GM19239 (cell line): ENCODE measurements around the gene IQCE.

Experiments used
- DNase-seq: peaks from one replicate; pipeline ENCODE4 v3.0.0; 2011; ENCODE audit warnings: low spot score; ENCODE audit not compliant: insufficient read length
- FAIRE-seq: peaks from 2 replicates; lab custom pipeline; 2011; peaks lifted over from hg19 to GRCh38; lab: Jason Lieb, UNC

IQCE gene

DNA sequence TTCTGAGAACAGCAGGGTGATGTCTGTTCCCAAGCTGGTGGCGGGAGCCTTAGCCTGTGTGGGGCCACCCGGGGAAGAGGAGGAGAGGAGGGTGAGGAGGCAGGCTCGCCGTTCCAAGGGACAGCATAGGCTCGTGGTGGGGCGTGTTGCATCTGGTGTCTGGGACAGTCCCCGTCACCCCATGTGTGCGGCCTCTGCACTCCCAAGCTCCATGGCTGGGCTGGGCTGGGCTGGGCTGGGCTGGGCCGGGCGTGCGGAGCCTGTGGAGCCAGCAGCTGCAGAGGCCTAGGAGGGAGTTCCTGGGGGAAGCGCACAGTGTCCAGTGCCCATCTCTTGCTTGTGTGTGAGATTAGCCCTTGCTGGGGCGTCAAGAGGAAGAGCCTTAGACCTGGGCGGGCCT is 52.1 kb downstream of the IQCE start:
- DNase-seq = no peak
- FAIRE-seq = no peak

DNA sequence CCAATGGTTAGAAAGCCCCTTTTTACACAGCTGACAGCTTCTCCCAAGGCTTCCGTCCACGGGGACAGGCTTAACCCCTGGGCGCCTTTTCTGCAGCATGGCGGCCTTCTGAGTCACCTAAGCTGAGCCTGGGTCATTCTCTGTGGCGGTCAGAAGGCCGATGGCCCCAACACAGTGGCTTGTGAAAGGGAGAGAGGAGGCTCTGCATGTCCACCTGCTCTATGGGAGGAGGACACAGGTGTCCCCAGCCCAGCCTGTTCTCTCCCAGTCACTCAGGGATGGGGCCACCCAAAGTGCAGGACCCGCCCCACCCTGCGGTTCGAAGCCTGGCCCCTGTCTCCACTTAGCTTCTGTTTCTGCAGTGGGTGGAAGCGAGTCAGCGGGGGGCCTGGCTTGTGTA is 52.6 kb downstream of the IQCE start:
- DNase-seq (no peak), FAIRE-seq (no peak)

DNA sequence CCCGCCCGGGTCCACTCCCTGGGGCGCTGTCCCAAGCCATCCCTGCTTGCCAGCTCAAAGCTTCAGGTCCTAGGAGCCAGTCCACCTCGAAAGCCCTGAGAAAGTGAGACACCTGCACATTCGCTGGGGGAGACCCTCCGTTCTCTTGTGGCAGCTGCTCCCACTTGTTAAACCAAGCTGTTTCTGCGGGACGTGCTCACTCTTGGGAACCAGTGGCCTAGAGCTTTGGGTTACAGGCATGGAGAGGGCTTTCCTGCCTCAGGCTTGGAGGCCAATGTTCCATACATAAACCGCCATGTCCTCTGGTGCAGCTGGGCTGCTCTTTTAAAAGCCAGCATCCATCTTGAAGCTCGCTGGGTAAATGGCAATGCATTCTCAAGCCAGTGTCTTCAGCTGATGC is 53.1 kb downstream of the IQCE start:
- DNase-seq (no peak), FAIRE-seq (no peak)

DNA sequence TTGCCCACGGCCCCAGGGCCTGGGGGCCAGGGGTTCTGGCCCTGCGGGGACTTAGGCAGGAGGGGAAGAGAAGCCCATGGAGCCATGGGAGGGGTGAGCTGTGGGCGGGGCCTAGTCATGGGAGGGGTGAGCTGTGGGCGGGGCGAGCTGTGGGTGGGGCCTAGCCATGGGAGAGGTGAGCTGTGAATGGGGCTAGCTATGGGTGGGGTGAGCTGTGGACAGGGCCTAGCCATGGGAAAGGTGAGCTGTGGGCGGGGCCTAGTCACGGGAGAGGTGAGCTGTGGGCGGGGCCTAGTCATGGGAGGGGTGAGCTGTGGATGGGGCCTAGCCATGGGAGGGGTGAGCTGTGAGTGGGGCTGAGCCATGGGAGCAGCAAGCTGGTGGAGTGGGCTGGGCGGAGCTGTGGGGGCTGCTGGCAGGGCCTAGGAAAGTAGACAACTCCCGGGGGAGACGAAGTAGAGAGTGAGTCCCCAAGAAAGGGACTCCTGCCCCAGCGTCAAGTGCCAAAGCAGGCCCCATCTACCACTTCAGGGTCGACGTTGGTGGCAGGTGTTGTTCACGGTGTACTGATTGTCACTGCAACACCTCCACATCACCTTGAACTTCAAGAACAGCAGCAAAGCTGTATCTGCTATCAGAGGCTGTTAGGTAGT is 53.8 kb downstream of the IQCE start:
- no peak for DNase-seq
- FAIRE-seq = no peak

DNA sequence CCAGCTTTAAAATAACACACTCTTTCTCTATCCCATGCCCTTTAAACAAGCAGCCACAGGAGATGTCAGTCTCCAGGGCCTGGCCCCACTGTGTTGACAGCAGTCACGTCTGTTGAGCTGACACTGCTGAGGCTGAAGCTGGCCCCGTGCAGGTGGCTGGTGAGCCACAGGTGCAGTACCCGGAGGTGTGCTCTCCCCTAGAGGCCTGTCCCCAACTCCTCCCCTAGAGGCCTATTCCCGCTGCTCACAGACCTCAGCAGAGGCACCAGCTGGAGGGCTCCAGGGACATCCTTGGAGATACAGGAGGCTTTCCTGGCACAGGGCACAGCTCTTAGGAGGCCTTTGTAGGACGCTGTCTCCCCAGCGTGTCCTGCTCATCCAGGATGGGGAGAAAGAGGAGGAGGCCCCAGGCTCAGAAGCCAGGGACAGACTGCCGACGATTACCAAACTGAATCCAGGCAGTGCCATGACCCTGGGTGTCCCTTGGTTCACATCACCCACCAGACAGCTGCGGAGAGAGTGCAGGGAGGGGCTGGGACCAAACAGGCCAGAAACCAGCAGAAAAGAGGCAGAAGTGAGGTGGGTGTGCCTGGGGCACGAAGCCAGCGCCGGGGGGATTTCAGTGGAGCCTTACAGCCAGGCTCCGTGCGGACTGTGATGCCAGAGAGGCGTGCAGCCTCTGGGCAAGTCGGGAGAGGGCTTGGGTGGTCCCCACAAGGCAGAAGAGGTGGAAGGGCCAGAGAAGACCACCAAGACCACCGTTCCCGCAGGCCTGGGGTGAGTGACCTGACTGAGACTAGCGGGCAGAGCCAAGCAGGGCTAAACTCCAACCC is 54.5 kb downstream of the IQCE start:
- no peak for FAIRE-seq
- no peak for DNase-seq

DNA sequence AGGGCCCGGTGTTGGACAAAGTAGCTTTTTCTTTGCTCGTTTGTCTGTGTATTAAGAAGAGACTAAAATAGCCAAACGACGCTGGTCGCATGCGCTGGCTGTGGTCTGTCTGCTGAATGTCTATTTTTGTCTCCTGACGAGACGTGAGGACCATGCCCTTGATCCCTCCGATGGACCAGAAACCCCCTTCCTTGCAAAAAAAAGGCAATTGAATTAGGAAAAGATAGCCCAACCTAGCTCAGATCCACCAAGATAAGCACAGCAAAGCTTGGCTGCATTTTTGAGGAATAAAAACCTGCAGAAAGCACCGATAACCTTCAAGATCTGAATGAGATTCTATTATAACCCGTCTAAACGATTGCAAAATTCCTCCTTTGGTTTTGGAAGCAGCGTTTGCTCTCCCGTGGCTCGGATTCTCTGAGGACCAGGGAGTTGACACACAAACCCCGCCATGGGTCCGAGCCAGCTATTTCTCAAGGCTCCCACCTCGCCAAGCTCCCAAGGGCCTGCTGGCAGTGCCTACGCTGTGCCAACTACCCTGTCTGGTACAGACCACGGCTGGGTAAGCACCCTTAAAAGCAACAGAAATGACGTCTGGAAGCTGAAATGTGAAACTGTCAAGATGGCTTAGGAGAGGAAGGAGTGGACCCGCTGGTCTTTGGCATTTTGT is 55.3 kb downstream of the IQCE start:
- no peak for DNase-seq
- no peak for FAIRE-seq

DNA sequence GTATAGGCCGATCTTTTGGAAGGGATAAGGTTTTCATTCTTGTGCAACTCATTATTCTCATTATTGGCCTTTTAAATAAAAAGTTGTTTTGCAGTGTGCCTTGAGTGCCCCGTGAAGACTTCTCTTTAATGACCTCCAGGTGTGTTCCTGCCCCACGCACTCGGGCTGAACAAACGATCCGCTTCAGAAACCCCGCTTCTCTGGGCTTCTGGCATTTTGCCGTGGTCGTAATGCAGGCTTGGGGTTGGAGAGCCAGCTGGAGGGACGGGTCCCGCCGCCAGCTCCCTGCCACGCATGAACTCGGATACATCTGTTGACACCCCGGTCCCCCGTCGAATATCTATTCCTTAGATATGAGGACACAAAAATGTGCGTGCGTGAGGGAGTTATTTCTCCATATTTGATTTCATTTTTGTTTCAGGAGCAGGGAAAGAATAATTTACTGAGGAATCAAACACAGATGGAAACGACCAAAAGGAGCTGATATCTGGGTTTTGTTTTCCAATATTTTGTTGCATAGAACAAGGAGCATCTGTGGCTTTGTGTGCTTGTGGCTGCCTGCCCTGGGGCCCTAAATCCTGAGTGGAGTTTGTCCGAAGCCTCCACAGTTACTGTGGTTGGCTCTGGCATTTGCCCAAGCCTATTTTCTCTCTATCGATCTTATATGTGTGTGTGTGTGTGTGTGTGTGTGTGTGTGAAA is 56.0 kb downstream of the IQCE start:
- DNase-seq (no peak), FAIRE-seq (no peak)

DNA sequence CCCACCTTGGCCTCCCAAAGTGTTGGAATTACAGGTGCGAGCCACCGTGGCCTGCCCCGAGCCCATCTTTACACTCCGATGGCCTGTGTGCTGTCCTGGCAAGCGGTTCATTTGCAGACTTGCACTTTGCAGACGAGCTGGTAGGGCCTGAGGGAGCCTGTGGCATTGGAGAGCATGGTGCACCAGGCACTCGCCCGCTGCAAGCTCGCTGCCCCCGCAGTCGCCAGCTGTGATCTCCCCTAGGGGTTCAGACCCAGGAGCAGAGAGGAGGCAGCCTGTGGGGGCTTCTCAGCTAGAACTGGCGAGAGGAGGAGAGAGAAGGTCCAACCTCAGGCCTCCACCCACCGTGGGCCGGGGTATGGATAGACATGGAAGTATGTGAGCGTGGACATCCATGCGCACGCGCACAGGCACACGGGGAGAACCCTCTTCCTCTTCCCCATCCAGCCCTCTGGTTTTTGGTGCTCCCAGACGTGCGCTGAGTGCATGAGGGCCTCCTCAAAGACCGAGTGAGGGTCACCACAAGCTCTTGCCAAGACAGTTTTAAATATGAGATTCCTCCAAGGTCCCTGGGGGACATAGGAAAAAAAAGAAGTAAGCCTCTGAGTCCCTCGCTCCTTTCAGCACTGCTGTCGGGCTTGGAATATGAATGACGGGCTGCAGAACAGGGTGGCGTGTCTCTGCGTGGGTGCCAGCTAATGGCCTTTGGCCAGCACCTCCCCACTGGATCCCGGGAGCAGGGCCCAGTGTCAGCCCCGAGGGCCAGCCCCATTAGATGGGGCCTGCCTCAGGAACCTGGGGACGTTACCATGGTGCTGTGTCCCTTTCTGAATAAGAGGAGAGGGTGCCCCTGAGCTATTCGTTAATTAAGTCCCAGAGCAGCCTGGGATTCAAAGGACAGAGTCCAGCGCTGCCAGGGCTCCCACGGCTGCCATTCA is 57.9 kb downstream of the IQCE start:
- DNase-seq = no peak
- FAIRE-seq = no peak

DNA sequence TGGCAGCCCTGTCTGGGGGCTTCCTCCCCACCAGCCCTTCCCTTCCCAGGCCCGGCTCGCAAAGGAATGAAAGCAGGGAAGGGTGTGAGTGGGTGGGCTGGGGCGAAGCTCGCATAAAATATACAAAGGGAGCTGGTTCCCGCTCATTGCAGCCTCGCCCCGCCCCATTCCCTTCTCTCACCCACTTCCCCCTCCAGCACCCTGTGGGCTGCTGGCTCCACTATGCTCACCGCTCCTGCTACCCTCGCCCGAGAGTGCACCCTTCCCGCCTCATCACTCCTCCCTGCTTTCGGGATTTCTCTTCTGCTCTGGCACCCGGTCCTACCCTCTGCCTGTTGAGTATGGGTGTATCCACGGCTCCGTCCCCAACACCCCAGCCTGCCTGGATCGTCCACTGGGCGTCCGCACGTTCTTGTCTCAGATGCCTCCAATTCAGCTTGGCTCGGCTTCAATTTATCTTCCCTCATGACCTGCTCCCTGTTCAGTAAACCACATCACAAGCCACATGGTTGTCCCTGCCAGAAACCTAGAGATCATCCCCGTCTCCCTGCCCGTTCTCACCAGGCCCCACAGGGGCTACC is 58.6 kb downstream of the IQCE start:
- DNase-seq = no peak
- FAIRE-seq = no peak

DNA sequence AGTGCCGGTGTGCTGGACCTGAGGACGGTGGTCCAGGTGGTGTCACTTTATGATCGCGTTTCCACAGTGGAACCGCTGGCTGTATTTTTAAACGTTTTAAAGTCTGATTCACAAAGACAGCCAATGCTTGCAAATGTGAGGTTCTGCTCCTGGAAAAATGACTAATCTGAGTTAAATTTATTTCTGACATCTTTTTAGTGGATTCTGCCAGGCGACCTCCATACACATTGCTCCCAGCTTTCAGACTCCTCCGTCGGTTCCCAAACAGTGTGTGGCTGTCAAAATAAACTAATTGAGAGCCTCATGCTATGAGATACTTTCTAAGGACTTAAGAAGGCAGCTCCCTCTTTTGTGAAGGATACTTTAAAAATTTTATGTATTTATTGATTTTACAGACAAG is 60.3 kb downstream of the IQCE start:
- DNase-seq (no peak), FAIRE-seq (no peak)

DNA sequence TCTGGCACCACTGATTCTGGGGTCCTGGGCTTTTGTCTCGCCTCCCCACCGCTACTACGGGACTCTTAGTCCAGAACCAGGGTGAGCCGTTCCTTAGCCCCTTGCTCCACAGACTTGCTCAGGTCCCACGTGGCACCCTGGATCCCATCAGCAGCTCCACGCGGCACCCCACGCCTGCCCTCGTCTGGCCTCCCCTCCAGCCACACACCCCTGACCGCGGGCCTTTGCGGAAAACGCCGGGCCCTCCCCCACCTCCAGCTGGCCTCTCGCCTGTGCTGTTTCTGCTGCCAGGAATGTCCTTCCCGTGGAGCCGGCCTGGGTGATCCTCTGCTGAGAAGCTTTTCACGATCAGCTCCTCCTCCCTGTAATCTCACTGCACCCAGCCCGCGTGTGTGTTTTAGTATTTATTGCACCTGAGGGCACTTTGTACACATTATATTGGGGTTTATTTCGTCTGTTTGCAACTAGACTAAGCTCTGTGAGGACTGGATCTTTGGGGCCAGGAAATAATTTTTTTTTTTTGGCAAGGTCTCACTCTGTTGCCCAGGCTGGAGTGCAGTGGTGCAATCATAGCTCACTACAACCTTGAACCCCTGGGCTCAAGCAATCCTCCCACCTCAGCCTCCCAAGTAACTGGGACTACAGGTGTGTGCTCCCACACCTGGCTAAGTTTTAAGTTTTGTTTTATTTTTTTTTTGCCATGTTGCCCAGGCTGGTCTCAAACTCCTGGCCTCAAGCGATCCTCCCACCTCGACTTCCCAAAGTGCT is 62.5 kb downstream of the IQCE start:
- DNase-seq (no peak), FAIRE-seq (no peak)

DNA sequence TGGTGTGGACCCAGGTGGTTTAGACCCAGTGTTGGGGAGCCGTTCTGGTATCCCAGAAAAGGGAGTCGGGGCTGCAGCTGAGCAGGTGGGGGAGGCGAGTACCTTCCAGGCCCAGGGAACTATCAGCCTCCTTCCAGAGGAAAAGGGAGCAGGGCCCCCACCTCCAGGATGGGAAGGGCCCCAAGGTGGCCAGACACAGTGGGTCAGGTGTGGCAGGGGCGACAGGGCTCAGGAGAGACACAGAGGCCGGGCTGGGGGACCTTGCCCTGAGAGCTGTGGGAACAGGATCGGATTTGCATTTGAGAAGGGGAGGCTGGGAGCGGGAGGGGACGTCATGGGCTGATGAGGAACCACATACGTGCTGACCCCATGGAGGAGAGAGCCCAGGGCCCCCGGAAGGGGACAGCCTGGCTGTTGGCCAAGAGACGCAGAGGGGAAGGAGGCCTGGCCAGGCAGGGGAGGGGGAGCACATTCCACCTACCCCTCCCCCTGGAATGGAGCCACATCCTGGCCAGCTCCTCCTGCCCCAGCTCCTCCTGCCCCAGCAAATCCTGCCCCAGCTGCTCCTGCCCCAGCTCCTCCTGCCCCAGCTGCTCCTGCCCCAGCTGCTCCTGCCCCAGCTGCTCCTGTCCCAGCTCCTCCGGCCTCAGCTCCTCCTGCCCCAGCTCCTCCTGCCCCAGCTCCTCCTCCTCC is 63.3 kb downstream of the IQCE start:
- no peak for FAIRE-seq

DNA sequence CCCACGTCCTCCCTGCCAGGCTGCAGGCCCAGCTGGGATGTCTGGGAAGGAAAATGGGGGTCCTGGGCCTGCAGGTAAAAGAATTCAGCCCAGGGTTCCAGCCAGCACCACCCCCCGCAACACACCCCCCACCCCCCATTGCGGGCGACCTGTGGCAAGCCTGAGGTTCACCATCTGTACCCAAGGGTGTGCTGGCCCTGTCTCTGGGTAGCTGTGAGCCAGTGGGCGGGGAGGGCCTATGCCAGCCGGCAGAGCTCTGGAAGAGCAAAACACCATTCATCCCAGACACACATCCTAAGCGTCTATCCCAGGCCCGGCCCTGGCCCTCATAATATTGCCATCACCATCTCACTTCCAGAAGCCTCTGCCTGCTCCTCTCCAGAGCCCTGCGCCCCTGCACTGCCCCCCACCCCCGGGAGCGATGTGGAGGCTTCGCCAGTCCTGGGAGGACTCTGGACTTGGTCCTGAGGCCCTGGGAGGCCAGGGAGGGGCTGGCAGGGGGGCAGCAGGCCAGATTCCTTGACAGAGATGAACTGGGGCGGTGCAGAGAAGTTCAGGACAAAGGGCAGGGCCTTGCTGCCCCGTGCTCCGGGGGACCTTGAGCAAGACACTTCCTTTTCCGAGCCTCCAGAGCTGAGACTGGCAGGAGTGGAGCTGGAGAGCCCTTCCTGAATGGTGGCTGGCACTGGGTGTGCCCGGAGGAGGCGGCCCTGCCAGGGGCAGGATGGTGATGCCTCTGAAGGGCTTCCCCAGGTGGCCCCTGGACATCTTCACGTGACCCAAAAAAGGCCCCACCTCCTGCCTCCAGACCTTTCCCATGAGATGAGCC is 64.3 kb downstream of the IQCE start:
- FAIRE-seq (no peak), DNase-seq (no peak)

More for the DNA sequence above, 63.3 kb downstream of the IQCE start:
- DNase-seq = no peak

DNA sequence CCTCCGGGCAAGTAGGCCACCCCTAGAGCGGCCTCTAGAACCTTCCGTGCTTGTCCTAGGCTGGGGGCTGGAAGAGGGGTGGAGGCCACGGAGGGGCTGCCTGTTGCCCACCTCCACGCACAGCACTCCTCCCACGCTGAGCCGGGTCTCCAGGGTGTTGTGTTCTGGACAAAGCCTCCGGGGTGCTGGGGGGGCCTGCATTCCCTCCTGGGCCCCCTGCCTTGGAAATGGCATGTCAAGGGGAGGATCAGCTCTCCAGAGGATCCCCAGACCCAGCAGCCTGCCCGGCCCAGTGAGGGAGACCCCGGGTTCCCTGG is 64.9 kb downstream of the IQCE start:
- no peak for DNase-seq
- FAIRE-seq = no peak

DNA sequence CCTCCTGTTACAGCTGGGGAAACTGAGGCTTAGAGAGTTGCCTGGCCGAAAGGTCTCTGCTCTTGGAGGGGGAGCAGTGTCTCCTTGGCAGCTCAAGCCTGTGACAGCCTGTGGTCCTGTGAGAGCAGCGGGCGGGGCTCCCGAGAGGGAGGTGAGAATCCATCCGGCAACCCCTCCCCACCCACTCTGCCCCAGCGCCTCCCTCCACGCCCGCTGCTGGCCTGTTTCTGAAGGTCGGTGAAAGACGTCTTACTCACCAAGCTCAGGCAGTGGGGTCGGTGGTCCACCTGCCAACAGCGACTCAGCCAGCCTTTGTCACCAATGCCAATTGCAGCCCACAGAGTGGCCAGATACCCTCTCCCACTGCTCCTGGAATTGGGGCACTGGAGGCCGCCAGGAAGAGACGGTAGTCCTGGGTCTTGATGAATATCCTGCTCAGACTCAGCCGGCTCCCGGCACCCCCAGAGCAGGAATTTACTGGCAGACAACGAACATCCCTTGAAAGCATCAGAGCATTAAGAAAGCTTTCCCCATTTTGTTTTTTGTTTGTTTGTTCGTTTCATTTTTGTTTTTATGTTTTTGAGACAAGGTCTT is 65.6 kb downstream of the IQCE start:
- DNase-seq (no peak), FAIRE-seq (no peak)

DNA sequence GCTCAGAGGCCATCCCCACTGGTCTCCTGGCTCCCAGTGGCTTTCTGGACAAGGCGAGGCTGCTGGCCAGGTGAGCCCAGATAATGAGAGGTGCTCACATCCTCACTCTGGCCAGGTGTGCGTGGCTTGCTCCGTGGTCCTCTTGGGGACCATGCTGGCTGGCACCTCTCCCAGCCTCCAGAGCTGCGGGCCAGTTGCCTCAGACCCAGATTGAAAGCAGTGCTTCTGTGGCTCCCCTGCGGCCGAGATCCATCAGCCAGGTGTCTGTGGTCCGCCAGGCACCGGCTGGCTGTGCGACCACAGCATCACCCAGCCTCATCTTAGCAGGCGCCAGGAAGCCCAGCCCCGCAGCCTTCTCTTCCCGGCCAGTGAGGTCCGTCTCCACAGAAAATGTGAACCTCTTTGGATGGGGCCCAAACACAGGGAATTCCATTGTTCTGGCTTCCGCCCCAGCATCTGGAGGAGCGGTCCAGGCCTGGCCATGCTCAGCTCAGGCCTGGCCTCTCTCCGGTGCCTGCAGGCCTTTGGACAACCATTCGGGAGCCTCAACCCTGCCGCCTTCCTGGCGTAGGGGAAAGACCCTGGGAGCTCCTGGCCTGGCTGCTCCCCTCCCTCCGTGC is 67.8 kb downstream of the IQCE start:
- FAIRE-seq = no peak
- no peak for DNase-seq
